Spinal cord (tissue), 10 donors: ENCODE data around the gene TFPI2. TPM values are rescaled to one million over a fixed set of nuclear protein-coding genes. Genes with fewer than 3 reads are reported as not detected.

ENCODE experiments used
- DNase-seq, 6 donors: peaks; one replicate each; pipeline versions ENCODE4 v3.0.0 to v3.0.0-alpha.2; 2013 to 2015; ENCODE audit warnings: low spot score in 6 of 6, low read depth in 4 of 6
- H3K27ac ChIP-seq: one replicate; pipeline ENCODE4 v1.5.1; 2013; ENCODE audit warnings: low read depth, low read length, control low read depth
- H3K27me3 ChIP-seq: one replicate; pipeline ENCODE4 v1.6.1; 2013; ENCODE audit warnings: low read length; ENCODE audit not compliant: control insufficient read depth, insufficient read depth
- H3K36me3 ChIP-seq: one replicate; pipeline ENCODE4 v1.6.1; 2013; ENCODE audit warnings: low read length; ENCODE audit not compliant: control insufficient read depth, insufficient read depth
- H3K4me1 ChIP-seq: one replicate; pipeline ENCODE4 v1.6.1; 2013; ENCODE audit warnings: low read length; ENCODE audit not compliant: control insufficient read depth, insufficient read depth
- H3K4me3 ChIP-seq: one replicate; pipeline ENCODE4 v1.5.1; 2013; ENCODE audit warnings: low read depth, low read length, control low read depth
- H3K9me3 ChIP-seq: one replicate; pipeline ENCODE4 v1.6.1; 2013; ENCODE audit warnings: low read length; ENCODE audit not compliant: control insufficient read depth, insufficient read depth
- WGBS: methylation state at CpG from one replicate; pipeline ENCODE4 v1.1.5; 2013; ENCODE audit warnings: missing lambda C conversion rate; ENCODE audit not compliant: insufficient coverage; 5-methylcytosine and 5-hydroxymethylcytosine counted together
- polyA plus RNA-seq, 2 donors: library from polyadenylated mRNA; unstranded; fragments of 120-200 nt; gene quantifications; one replicate each; pipeline ENCODE4 v1.2.1, GENCODE V29; 2013; ENCODE audit not compliant: insufficient read length in 2 of 2
- total RNA-seq, 2 donors: library from RNA; depleted of rRNA in 1 of 2; stranded (reverse); fragments of 120-200 nt in 1 of 2; fragments of >200 nt in 1 of 2; gene quantifications; one replicate each; pipeline versions ENCODE4 v1.2.3 to v1.2.4, GENCODE V29; 2013 to 2014
- donor health status: healthy.

The TFPI2 gene
- total and polyA plus RNA-seq, 4 donors, result 3.6 to 8.9 (median 5.8) TPM

DNA sequence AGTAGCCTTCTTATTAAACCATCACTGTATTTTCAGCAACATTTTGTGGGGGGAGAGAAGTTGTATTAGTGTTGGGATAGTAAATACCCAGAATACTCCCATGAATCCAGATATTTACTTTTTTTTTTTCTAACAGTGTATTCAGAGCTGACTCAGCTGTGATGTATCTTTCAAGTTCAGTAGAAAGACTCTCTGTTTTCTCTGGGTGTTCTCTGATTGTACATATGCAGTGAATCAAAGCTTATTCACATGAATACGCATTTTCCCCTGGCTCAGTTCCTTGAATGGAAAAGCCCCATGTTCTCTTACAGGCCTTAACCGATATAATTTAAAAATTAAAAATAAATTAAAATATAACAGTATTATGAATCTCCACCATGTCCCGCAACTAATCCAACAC is 1.3 kb downstream of the TFPI2 start:
- peaks cover 15% of the 10 kb centered on the region for H3K27me3 ChIP-seq
- no peak overlapping the region for H3K27ac ChIP-seq
- no peaks in the 10 kb centered on the region for H3K36me3 ChIP-seq
- H3K9me3 ChIP-seq, result no peaks in the 10 kb centered on the region
- no peak overlapping the region for H3K4me3 ChIP-seq
- DNase-seq, result peak in 1 of 6 donors; percentile 8
- WGBS, result no CpG with 5 or more reads among the region's 3 CpGs
- peaks cover 11% of the 10 kb centered on the region for H3K4me1 ChIP-seq

DNA sequence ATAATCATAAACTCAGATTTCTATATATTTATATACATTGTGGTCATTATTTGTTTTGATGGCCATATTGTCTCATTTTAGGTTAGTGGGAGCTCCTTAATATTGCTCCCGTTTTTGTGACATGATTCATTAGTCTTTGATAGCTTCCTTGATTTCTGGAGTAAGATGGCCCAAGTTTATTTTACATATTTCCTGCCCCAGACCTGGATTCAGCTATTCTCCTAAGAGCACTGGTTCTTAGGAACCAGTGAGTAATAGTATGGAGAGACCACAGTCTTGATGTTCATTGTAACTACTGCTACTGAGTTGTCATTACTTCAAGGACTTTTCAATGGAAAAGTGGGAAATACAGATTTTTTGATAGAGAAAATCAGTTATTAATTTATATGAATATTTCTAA is 6.0 kb downstream of the TFPI2 start:
- no CpG with 5 or more reads among the region's 1 CpG for WGBS
- DNase-seq, result no peak
- no peaks in the 10 kb centered on the region for H3K36me3 ChIP-seq

DNA sequence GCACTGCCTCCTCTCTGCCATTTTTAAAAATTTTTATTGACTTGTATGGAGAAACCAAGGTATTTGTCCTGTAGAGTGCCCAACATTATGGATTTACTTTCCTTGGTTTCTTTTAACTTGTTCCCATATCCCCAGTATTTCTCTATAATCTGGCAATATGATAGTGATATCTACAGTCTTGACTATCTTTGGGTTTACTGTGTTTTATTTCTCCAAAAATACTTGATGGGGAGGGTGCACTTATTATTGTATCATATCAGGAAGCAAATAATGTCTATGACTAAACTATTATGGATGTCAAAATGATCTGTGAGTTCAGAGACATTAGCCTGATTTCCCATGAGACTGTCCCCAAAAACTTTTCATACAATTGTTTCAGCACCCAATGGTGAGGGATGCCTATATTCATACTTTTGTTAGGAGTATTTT is 6.6 kb downstream of the TFPI2 start:
- no peak for DNase-seq
- no peaks in the 10 kb centered on the region for H3K9me3 ChIP-seq
- no peaks in the 10 kb centered on the region for H3K4me1 ChIP-seq
- no peaks in the 10 kb centered on the region for H3K36me3 ChIP-seq
- no peaks in the 10 kb centered on the region for H3K27me3 ChIP-seq
- H3K27ac ChIP-seq, result no peak overlapping the region
- H3K4me3 ChIP-seq, result no peak overlapping the region

More for the DNA sequence above, 6.0 kb downstream of the TFPI2 start:
- no peak overlapping the region for H3K27ac ChIP-seq
- no peaks in the 10 kb centered on the region for H3K9me3 ChIP-seq
- no peaks in the 10 kb centered on the region for H3K4me1 ChIP-seq
- H3K4me3 ChIP-seq, result no peak overlapping the region
- no peaks in the 10 kb centered on the region for H3K27me3 ChIP-seq

DNA sequence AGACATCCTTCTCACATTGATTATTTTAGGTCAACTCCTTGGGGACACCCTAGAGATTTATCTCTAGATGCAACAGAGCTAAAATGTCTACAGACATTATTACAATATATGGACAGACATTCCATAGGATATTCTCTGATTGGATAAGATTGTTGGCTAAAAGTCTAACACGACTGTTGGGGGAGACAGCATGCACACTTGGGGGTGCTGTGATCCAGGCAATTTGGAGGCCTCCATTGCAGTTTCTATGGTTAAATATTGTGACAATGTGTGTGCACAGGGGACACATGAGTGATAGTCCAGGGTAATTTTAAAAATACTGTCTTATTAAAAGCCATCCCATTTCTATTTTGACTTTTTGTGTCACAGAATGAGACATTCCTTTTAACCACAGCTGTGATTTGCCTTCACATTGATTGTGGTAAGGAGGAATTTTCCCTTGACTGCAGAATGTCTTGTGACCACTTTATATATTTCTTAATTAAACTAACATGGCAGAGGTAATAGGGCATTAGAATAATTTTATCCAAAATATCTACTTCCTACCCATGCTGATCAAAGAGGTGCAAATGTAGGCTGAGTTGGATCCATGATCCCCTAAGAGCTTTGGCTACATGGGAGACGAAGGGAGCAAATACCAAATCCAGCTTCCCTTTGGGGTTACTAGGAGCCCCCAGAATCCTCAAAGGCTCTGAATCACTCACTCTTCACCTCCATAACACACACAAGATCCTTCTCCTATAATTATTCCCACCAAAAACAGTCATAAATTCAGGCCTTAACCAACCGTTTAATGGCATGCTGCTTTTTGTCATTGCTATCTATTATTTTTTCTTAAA is 7.3 kb downstream of the TFPI2 start:
- no peak overlapping the region for H3K27ac ChIP-seq
- no peaks in the 10 kb centered on the region for H3K9me3 ChIP-seq
- H3K27me3 ChIP-seq, result no peaks in the 10 kb centered on the region
- 100% methylated on average over 1 of the region's 3 CpGs for WGBS
- no peaks in the 10 kb centered on the region for H3K36me3 ChIP-seq
- H3K4me1 ChIP-seq, result no peaks in the 10 kb centered on the region
- no peak for DNase-seq
- no peak overlapping the region for H3K4me3 ChIP-seq

DNA sequence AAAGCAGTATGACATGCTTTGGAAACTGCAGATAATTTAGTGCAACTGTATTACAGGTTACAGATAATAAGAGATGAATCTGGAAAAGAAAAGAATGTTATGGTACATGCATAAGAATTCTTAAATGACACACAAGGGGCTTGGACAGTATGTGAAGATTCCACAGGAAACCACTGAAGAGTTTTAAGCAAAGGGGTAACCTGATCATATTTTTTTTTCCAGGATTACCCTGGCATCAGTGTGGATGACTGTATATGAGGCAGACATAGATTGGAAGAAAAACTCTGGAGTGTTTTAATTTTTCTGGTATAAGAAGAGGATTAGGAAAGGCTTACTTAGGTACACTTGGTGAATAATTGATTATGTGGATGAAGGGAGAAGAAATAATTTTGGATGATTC is 8.1 kb downstream of the TFPI2 start:
- Histone ChIP-seq H3K36me3 (no peaks in the 10 kb centered on the region), H3K27me3 (no peaks in the 10 kb centered on the region)

DNA sequence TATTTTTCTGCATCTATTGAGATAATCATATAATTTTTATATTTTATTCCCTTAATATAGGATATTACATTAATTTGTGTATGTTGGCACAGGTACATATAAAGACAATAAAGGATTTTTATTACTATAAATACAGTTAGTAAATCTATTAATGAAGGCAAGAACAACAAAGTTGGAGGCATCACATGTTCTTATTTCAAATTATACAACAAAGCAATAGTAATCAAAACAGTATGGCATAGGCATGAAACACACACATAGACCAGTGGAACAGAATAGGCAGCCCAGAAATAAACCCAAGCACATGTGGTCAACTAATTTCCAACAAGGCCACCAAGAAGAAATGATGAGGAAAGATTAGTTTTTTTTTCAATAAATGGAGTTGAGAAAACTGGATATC is 11.2 kb downstream of the TFPI2 start:
- Histone ChIP-seq H3K36me3 (no peaks in the 10 kb centered on the region), H3K9me3 (no peaks in the 10 kb centered on the region), H3K27ac (no peak overlapping the region), H3K27me3 (no peaks in the 10 kb centered on the region), H3K4me3 (no peak overlapping the region), H3K4me1 (no peaks in the 10 kb centered on the region)
- no peak for DNase-seq

More for the DNA sequence above, 8.1 kb downstream of the TFPI2 start:
- Histone ChIP-seq H3K9me3 (no peaks in the 10 kb centered on the region), H3K4me1 (no peaks in the 10 kb centered on the region), H3K27ac (no peak overlapping the region), H3K4me3 (no peak overlapping the region)
- DNase-seq, result no peak

DNA sequence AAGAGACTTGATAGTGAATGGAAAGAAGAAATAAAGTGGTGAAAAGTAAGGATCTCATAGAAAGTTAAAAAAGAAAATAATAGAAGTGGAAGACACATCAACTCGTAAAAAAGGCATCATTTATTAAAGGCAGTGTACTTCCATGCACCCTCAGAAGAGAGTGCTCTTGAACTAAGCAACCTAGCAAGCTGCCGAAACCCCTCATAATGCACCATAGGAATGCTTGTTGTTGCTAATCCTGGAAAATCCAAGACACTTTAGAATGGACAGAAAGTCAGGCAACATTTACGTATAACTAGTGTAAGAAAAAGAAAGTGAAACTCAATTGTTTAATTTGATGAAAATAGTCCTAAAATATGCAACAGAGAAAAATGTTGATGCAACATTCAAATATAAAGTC is 12.8 kb downstream of the TFPI2 start:
- no peak overlapping the region for H3K27ac ChIP-seq
- no peaks in the 10 kb centered on the region for H3K9me3 ChIP-seq
- WGBS, result no CpG with 5 or more reads among the region's 3 CpGs
- no peaks in the 10 kb centered on the region for H3K4me1 ChIP-seq
- no peak for DNase-seq
- no peak overlapping the region for H3K4me3 ChIP-seq
- H3K36me3 ChIP-seq, result no peaks in the 10 kb centered on the region
- no peaks in the 10 kb centered on the region for H3K27me3 ChIP-seq

DNA sequence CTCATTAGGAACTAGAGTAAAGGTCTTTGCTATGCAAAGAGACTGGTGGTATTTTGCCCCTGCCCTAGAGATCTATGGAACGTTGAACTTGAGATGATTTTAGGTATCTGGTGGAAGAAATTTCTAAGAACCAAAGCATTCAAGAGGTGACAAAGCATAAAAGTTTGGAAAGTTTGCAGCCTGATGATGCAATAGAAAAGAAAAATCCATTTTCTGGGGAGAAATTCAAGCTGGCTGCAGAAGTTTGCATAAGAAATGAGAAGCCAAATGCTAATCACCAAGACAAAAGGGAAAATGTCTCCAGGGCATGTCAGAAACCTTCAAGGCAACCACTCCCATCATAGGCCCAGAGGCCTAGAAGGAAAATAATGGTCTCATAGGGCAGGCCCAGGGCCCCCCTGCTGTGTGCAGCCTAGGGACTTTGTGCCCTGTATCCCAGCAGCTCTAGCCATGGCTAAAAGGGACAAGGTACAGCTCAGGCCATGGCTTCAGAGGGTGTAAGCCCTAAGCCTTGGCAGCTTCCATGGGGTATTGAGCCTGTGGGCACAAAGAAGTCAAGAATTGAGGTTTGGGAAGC is 16.5 kb downstream of the TFPI2 start:
- Histone ChIP-seq H3K4me3 (no peak overlapping the region), H3K9me3 (no peaks in the 10 kb centered on the region), H3K27me3 (no peaks in the 10 kb centered on the region), H3K4me1 (no peaks in the 10 kb centered on the region), H3K36me3 (no peaks in the 10 kb centered on the region), H3K27ac (no peak overlapping the region)
- DNase-seq, result no peak
- WGBS, result no CpG with 5 or more reads among the region's 1 CpG

DNA sequence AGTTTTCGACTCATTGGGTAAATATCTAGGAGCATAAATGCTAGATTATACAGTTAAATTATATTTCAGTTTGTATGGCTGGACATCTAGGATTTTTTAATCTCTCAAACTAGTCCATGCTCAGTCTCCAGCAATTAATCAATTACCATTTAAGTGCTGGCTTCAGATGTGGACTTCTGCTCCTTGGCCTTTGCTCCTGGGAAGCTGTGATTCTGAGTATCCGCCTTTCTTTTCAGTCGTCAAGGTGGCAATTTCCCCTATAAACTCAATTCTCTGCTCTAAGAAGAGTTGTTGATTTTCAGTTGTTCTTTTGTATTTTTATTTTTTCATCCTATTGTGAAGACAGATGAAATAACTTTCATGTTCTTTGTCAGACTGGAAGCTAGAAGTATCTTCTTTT is 23.7 kb downstream of the TFPI2 start:
- H3K4me3 ChIP-seq, result no peak overlapping the region
- no peaks in the 10 kb centered on the region for H3K9me3 ChIP-seq
- H3K27ac ChIP-seq, result no peak overlapping the region
- no peaks in the 10 kb centered on the region for H3K36me3 ChIP-seq
- no peaks in the 10 kb centered on the region for H3K27me3 ChIP-seq
- DNase-seq, result no peak
- no CpG with 5 or more reads among the region's 3 CpGs for WGBS
- H3K4me1 ChIP-seq, result no peaks in the 10 kb centered on the region

DNA sequence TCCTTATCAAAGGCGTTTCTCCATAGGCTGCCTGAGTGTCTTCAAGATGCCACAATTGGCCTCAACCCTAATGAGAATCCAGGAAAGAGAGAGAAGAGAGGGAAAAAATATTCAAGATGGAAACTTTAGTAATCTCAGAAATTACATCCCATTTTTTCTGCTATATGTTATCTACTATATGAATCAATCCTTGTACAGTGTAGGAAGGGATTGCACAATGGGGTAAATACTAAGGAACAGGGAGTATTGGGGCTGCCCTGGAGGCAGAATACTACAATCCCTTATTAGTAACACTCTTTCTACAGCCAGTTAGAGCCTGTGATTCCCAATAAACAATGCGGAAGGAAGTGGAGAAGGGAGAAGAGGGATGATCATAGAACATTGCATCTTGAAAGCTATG is 27.9 kb downstream of the TFPI2 start:
- H3K4me1 ChIP-seq, result no peaks in the 10 kb centered on the region
- H3K4me3 ChIP-seq, result no peak overlapping the region
- no peak overlapping the region for H3K27ac ChIP-seq
- no peaks in the 10 kb centered on the region for H3K36me3 ChIP-seq
- H3K27me3 ChIP-seq, result no peaks in the 10 kb centered on the region
- WGBS, result no CpG with 5 or more reads among the region's 2 CpGs
- no peak for DNase-seq
- H3K9me3 ChIP-seq, result no peaks in the 10 kb centered on the region
